Muscle of leg (tissue), 11 donors: Measurements from ENCODE around the gene CHCHD6. TPM values are rescaled to one million over a fixed set of nuclear protein-coding genes. Genes with fewer than 3 reads are reported as not detected.

ENCODE experiments used
- DNase-seq: peaks from one replicate; pipeline ENCODE4 v3.0.0; 2013
- H3K27ac ChIP-seq: one replicate; pipeline ENCODE4 v1.5.1; 2013; ENCODE audit warnings: mild to moderate bottlenecking, low read length, control low read depth
- H3K27me3 ChIP-seq: one replicate; pipeline ENCODE4 v1.6.1; 2013; ENCODE audit warnings: low read length; ENCODE audit not compliant: control insufficient read depth, insufficient read depth
- H3K36me3 ChIP-seq: one replicate; pipeline ENCODE4 v1.6.1; 2013; ENCODE audit warnings: low read length; ENCODE audit not compliant: control insufficient read depth, insufficient read depth
- H3K4me1 ChIP-seq: one replicate; pipeline ENCODE4 v1.6.1; 2013; ENCODE audit warnings: low read length; ENCODE audit not compliant: control insufficient read depth, insufficient read depth
- H3K4me3 ChIP-seq: one replicate; pipeline ENCODE4 v1.5.1; 2013; ENCODE audit warnings: low read length, control low read depth
- H3K9me3 ChIP-seq: replicated peaks from 2 replicates; pipeline ENCODE4 v1.6.1; 2013; ENCODE audit warnings: low read depth, low read length; ENCODE audit not compliant: control insufficient read depth
- WGBS: methylation state at CpG from one replicate; pipeline ENCODE4 v1.1.5; 2013; ENCODE audit warnings: missing lambda C conversion rate; ENCODE audit not compliant: insufficient coverage; 5-methylcytosine and 5-hydroxymethylcytosine counted together
- polyA plus RNA-seq, 8 donors: library from polyadenylated mRNA; unstranded; fragments of 120-200 nt; gene quantifications; one replicate each; pipeline versions ENCODE4 v1.2.1 to v1.2.3, GENCODE V29; 2013; ENCODE audit warnings: inconsistent platforms in 1 of 8, low replicate concordance in 1 of 8; ENCODE audit not compliant: insufficient read length in 8 of 8, insufficient read depth in 1 of 8
- total RNA-seq: library from RNA; stranded (reverse); fragments of 120-200 nt; gene quantifications from one replicate; pipeline ENCODE4 v1.2.4, GENCODE V29; 2013

Gene CHCHD6
- total and polyA plus RNA-seq, 9 donors, result 7.3 to 11.8 (median 8.7) TPM

GRCh38 chr3:126888186-126888760, 184.2 kb downstream of the CHCHD6 start:
- DNase-seq, result no peak
- Histone ChIP-seq H3K4me1 (peaks cover 9% of the 10 kb centered on the region), H3K4me3 (no peak overlapping the region), H3K36me3 (peaks cover 3% of the 10 kb centered on the region), H3K9me3 (no peaks in the 10 kb centered on the region), H3K27ac (no peak overlapping the region), H3K27me3 (no peaks in the 10 kb centered on the region)
- WGBS, result 67% methylated on average over 3 of the region's 5 CpGs

- Histone ChIP-seq H3K27me3 (peaks cover 1% of the 10 kb centered on the region), H3K27ac (no peak overlapping the region), H3K4me3 (no peak overlapping the region), H3K4me1 (peaks cover 9% of the 10 kb centered on the region), H3K36me3 (peaks cover 3% of the 10 kb centered on the region), H3K9me3 (no peaks in the 10 kb centered on the region)
- 70% methylated on average over 11 of the region's 15 CpGs for WGBS
- DNase-seq, result no peak
Observed at GRCh38 chr3:126889276-126890201, 185.5 kb downstream of the CHCHD6 start.

- no peak overlapping the region for H3K27ac ChIP-seq
- H3K27me3 ChIP-seq, result peaks cover 2% of the 10 kb centered on the region
- no peaks in the 10 kb centered on the region for H3K9me3 ChIP-seq
- DNase-seq, result no peak
- peaks cover 3% of the 10 kb centered on the region for H3K36me3 ChIP-seq
- no peak overlapping the region for H3K4me3 ChIP-seq
- peaks cover 14% of the 10 kb centered on the region for H3K4me1 ChIP-seq
- WGBS, result 97% methylated on average over 7 of the region's 7 CpGs
Observed at GRCh38 chr3:126891141-126891540, 187.1 kb downstream of the CHCHD6 start.

GRCh38 chr3:126891791-126892190, 187.8 kb downstream of the CHCHD6 start:
- no peak overlapping the region for H3K4me3 ChIP-seq
- H3K27me3 ChIP-seq, result peaks cover 2% of the 10 kb centered on the region
- 88% methylated on average over 9 of the region's 10 CpGs for WGBS
- H3K36me3 ChIP-seq, result peaks cover 3% of the 10 kb centered on the region
- DNase-seq, result peak; percentile 21
- H3K4me1 ChIP-seq, result peaks cover 20% of the 10 kb centered on the region
- H3K9me3 ChIP-seq, result no peaks in the 10 kb centered on the region
- no peak overlapping the region for H3K27ac ChIP-seq

GRCh38 chr3:126893651-126894050, 189.6 kb downstream of the CHCHD6 start:
- DNase-seq, result no peak
- Histone ChIP-seq H3K27me3 (peaks cover 5% of the 10 kb centered on the region), H3K27ac (no peak overlapping the region), H3K9me3 (no peaks in the 10 kb centered on the region), H3K4me1 (peaks cover 22% of the 10 kb centered on the region), H3K36me3 (peaks cover 3% of the 10 kb centered on the region), H3K4me3 (no peak overlapping the region)
- 86% methylated on average over 2 of the region's 2 CpGs for WGBS

- H3K27ac ChIP-seq, result no peak overlapping the region
- H3K27me3 ChIP-seq, result peaks cover 5% of the 10 kb centered on the region
- H3K36me3 ChIP-seq, result peaks cover 3% of the 10 kb centered on the region
- 55% methylated on average over 4 of the region's 4 CpGs for WGBS
- no peak overlapping the region for H3K4me3 ChIP-seq
- no peaks in the 10 kb centered on the region for H3K9me3 ChIP-seq
- H3K4me1 ChIP-seq, result peaks cover 22% of the 10 kb centered on the region
- no peak for DNase-seq
Observed at GRCh38 chr3:126894475-126894874, 190.4 kb downstream of the CHCHD6 start.

GRCh38 chr3:126895178-126896066, 191.4 kb downstream of the CHCHD6 start:
- H3K27me3 ChIP-seq, result peaks cover 7% of the 10 kb centered on the region
- H3K36me3 ChIP-seq, result no peaks in the 10 kb centered on the region
- peak; percentile 27 for DNase-seq
- no peaks in the 10 kb centered on the region for H3K9me3 ChIP-seq
- H3K27ac ChIP-seq, result no peak overlapping the region
- WGBS, result 70% methylated on average over 6 of the region's 7 CpGs
- peaks cover 22% of the 10 kb centered on the region for H3K4me1 ChIP-seq
- no peak overlapping the region for H3K4me3 ChIP-seq

GRCh38 chr3:126896067-126896441, 192.0 kb downstream of the CHCHD6 start:
- no peaks in the 10 kb centered on the region for H3K9me3 ChIP-seq
- H3K36me3 ChIP-seq, result no peaks in the 10 kb centered on the region
- DNase-seq, result no peak
- peaks cover 22% of the 10 kb centered on the region for H3K4me1 ChIP-seq
- no peak overlapping the region for H3K4me3 ChIP-seq
- WGBS, result no CpG with 5 or more reads among the region's 1 CpG
- no peak overlapping the region for H3K27ac ChIP-seq
- H3K27me3 ChIP-seq, result peaks cover 7% of the 10 kb centered on the region

- Histone ChIP-seq H3K27me3 (peaks cover 7% of the 10 kb centered on the region), H3K4me1 (peaks cover 14% of the 10 kb centered on the region)
- 93% methylated on average over 5 of the region's 6 CpGs for WGBS
Observed at GRCh38 chr3:126896968-126897367, 192.9 kb downstream of the CHCHD6 start.

GRCh38 chr3:126897943-126898342, 193.9 kb downstream of the CHCHD6 start:
- 86% methylated on average over 6 of the region's 7 CpGs for WGBS
- Histone ChIP-seq H3K9me3 (no peaks in the 10 kb centered on the region), H3K4me1 (peaks cover 14% of the 10 kb centered on the region), H3K4me3 (no peak overlapping the region), H3K36me3 (no peaks in the 10 kb centered on the region), H3K27me3 (peaks cover 7% of the 10 kb centered on the region), H3K27ac (no peak overlapping the region)
- no peak for DNase-seq

More at GRCh38 chr3:126896968-126897367, 192.9 kb downstream of the CHCHD6 start:
- DNase-seq, result no peak
- no peak overlapping the region for H3K27ac ChIP-seq
- H3K36me3 ChIP-seq, result no peaks in the 10 kb centered on the region
- no peaks in the 10 kb centered on the region for H3K9me3 ChIP-seq
- no peak overlapping the region for H3K4me3 ChIP-seq
